Neural progenitor cell (in vitro differentiated cells): ENCODE results near the gene GSK3A. TPM values are rescaled to one million over a fixed set of nuclear protein-coding genes. Genes with fewer than 3 reads are reported as not detected.
A peak's percentile ranks its signal among the peaks of the same experiment; 100 is the strongest.

Experiments
- DNase-seq: peaks from one replicate; pipeline ENCODE4 v3.0.0-alpha.2; 2016; ENCODE audit warnings: low spot score
- H2AFZ ChIP-seq: fragments of 200-600 bp; sonication (generic); replicated peaks from 2 replicates; pipeline ENCODE4 v1.6.1; 2016; ENCODE audit warnings: antibody characterized with exemption
- H3F3A ChIP-seq: fragments of 200-600 bp; sonication (generic); 2 replicates; pipeline ENCODE4 v1.6.1; 2016; ENCODE audit warnings: antibody characterized with exemption, low read depth
- H3K27ac ChIP-seq: fragments of 200-600 bp; sonication (generic); 2 replicates; pipeline ENCODE4 v1.5.1; 2016; ENCODE audit warnings: mild to moderate bottlenecking
- H3K27me3 ChIP-seq: fragments of 200-600 bp; sonication (generic); 2 replicates; pipeline ENCODE4 v1.6.1; 2016; ENCODE audit warnings: mild to moderate bottlenecking, moderate library complexity
- H3K36me3 ChIP-seq: fragments of 200-600 bp; sonication (generic); 2 replicates; pipeline ENCODE4 v1.5.1; 2016
- H3K4me1 ChIP-seq: fragments of 200-600 bp; sonication (generic); 2 replicates; pipeline ENCODE4 v1.6.1; 2016; ENCODE audit warnings: mixed run types
- H3K4me2 ChIP-seq: fragments of 200-600 bp; sonication (generic); 2 replicates; pipeline ENCODE4 v1.6.1; 2016
- H3K4me3 ChIP-seq: fragments of 200-600 bp; sonication (generic); 2 replicates; pipeline ENCODE4 v1.5.1; 2016
- H3K79me2 ChIP-seq: fragments of 200-600 bp; sonication (generic); 2 replicates; pipeline ENCODE4 v1.6.1; 2016; ENCODE audit warnings: low read depth
- H3K9ac ChIP-seq: fragments of 200-600 bp; sonication (generic); 2 replicates; pipeline ENCODE4 v1.6.1; 2016
- H3K9me3 ChIP-seq: fragments of 200-600 bp; sonication (generic); 2 replicates; pipeline ENCODE4 v1.5.1; 2016; ENCODE audit warnings: low read depth
- H4K20me1 ChIP-seq: fragments of 200-600 bp; sonication (generic); 2 replicates; pipeline ENCODE4 v1.6.1; 2016; ENCODE audit warnings: low read depth
- H3K27ac Mint-ChIP-seq: 3 replicates; pipeline ENCODE4 v1.8.0; 2021; ENCODE audit warnings: mixed read lengths
- H3K27me3 Mint-ChIP-seq: 2 replicates; pipeline ENCODE4 v1.8.0; 2022; ENCODE audit warnings: low read depth, mild to moderate bottlenecking, inconsistent platforms, moderate library complexity, mixed read lengths; ENCODE audit not compliant: insufficient read depth
- H3K36me3 Mint-ChIP-seq: 3 replicates; pipeline ENCODE4 v1.8.0; 2021; ENCODE audit warnings: mixed read lengths
- H3K4me1 Mint-ChIP-seq: 3 replicates; pipeline ENCODE4 v1.8.0; 2021; ENCODE audit warnings: mixed read lengths
- H3K4me3 Mint-ChIP-seq: 3 replicates; pipeline ENCODE4 v1.8.0; 2021; ENCODE audit warnings: mild to moderate bottlenecking, moderate library complexity, mixed read lengths
- H3K9me3 Mint-ChIP-seq: 3 replicates; pipeline ENCODE4 v1.8.0; 2020; ENCODE audit warnings: mixed read lengths
- EZH2 ChIP-seq: fragments of 200-600 bp; sonication (generic); IDR thresholded peaks from 2 replicates; pipeline ENCODE4 v1.6.1; 2017; ENCODE audit warnings: antibody characterized with exemption, mild to moderate bottlenecking, moderate library complexity
- EZH2phosphoT487 ChIP-seq: fragments of 200-600 bp; sonication (generic); IDR thresholded peaks from 2 replicates; pipeline ENCODE4 v1.6.1; 2017; ENCODE audit warnings: antibody characterized with exemption
- total RNA-seq: library from RNA; depleted of rRNA; stranded (reverse); fragments of >200 nt; gene quantifications from 2 replicates; pipeline ENCODE4 v1.2.3, GENCODE V29; 2015; ENCODE audit warnings: low replicate concordance
- TF ChIP-seq, protein P1 (sequence below): fragments of 200-600 bp; sonication (generic); IDR thresholded peaks from 2 replicates; pipeline ENCODE4 v1.5.1; 2017; ENCODE audit warnings: antibody characterized with exemption, mild to moderate bottlenecking

Gene GSK3A
- total RNA-seq, 1 donor from 2014 or later = 22.5 TPM

DNA sequence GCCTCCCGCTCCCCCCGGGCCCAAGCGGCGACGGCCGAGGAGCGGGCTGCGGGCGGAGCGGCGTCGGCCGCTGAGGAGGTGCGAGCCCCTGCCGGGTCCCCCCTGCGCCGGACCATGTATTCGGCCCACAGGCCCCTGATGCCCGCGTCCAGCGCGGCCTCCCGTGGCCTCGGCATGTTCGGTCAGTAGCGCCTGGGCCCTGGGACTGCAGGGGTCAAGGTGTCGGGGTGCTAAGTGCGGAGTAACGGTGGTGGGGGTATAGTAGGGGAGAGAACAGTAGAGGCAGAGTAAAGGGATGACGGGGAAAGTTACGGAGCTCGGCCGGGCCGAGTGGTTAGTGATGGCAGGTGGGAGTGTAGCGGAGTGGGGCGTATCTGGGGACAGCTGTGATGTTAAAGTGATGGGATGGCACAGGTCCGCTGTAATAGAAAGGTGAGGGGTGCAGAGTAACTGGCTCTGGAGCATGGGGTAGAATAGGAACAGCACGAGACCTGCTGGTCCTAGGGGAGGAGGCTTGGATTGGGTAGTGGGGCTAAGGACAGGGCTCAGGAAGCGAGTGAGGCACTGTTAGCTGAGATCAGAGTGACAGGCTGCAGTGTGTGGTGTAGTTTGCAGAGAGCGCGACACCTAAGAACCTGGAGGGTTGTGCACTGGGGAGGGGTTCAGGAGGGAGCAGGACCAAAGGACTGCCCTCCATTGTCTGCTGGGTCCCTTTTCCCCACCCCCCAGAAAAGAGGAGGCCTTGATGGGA lies 42.4 kb upstream of the GSK3A start:
- TF ChIP-seq, protein P1, sequence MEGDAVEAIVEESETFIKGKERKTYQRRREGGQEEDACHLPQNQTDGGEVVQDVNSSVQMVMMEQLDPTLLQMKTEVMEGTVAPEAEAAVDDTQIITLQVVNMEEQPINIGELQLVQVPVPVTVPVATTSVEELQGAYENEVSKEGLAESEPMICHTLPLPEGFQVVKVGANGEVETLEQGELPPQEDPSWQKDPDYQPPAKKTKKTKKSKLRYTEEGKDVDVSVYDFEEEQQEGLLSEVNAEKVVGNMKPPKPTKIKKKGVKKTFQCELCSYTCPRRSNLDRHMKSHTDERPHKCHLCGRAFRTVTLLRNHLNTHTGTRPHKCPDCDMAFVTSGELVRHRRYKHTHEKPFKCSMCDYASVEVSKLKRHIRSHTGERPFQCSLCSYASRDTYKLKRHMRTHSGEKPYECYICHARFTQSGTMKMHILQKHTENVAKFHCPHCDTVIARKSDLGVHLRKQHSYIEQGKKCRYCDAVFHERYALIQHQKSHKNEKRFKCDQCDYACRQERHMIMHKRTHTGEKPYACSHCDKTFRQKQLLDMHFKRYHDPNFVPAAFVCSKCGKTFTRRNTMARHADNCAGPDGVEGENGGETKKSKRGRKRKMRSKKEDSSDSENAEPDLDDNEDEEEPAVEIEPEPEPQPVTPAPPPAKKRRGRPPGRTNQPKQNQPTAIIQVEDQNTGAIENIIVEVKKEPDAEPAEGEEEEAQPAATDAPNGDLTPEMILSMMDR = no peak
- no peak for TF ChIP-seq EZH2
- TF ChIP-seq EZH2phosphoT487 = no peak
- no peak overlapping the region for H2AFZ ChIP-seq
- peaks cover 47% of the 10 kb centered on the region for H4K20me1 ChIP-seq
- peak overlapping the region; percentile 90 for H3K4me3 ChIP-seq
- no peak overlapping the region for H3K27ac ChIP-seq
- no peaks in the 10 kb centered on the region for H3K9me3 ChIP-seq
- Mint-ChIP-seq H3K4me3 (peak overlapping the region; percentile 95), H3K36me3 (peaks cover 7% of the 10 kb centered on the region), H3K27ac (peak overlapping the region; percentile 85), H3K9me3 (no peaks in the 10 kb centered on the region), H3K4me1 (peaks cover 31% of the 10 kb centered on the region), H3K27me3 (peaks cover 11% of the 10 kb centered on the region)
- H3K4me1 ChIP-seq = peaks cover 36% of the 10 kb centered on the region
- H3K79me2 ChIP-seq = peaks cover 26% of the 10 kb centered on the region
- peaks cover 44% of the 10 kb centered on the region for H3F3A ChIP-seq
- DNase-seq = peak; percentile 56
- peak overlapping the region; percentile 99 for H3K4me2 ChIP-seq
- no peaks in the 10 kb centered on the region for H3K36me3 ChIP-seq
- no peaks in the 10 kb centered on the region for H3K27me3 ChIP-seq
- H3K9ac ChIP-seq = peak overlapping the region; percentile 15

- Histone ChIP-seq H3K27ac (peak overlapping the region; percentile 89), H3K27me3 (no peaks in the 10 kb centered on the region), H3K4me2 (no peak overlapping the region), H4K20me1 (peaks cover 46% of the 10 kb centered on the region), H3K4me3 (peak overlapping the region; percentile 50), H3K9ac (no peak overlapping the region), H3K36me3 (no peaks in the 10 kb centered on the region), H3K79me2 (peaks cover 32% of the 10 kb centered on the region), H3K4me1 (peaks cover 42% of the 10 kb centered on the region), H3F3A (peaks cover 50% of the 10 kb centered on the region), H2AFZ (no peak overlapping the region), H3K9me3 (no peaks in the 10 kb centered on the region)
- TF ChIP-seq, protein P1 = no peak
- TF ChIP-seq EZH2 (no peak), EZH2phosphoT487 (no peak)
- no peak overlapping the region for H3K27ac Mint-ChIP-seq
- no peaks in the 10 kb centered on the region for H3K9me3 Mint-ChIP-seq
- peaks cover 5% of the 10 kb centered on the region for H3K36me3 Mint-ChIP-seq
- H3K4me3 Mint-ChIP-seq = no peak overlapping the region
- peaks cover 14% of the 10 kb centered on the region for H3K27me3 Mint-ChIP-seq
- H3K4me1 Mint-ChIP-seq = peaks cover 37% of the 10 kb centered on the region
- DNase-seq = peak; percentile 88
These were observed 41.7 kb upstream of the GSK3A start for GRCh38 chr19:42284066-42284501.

DNA sequence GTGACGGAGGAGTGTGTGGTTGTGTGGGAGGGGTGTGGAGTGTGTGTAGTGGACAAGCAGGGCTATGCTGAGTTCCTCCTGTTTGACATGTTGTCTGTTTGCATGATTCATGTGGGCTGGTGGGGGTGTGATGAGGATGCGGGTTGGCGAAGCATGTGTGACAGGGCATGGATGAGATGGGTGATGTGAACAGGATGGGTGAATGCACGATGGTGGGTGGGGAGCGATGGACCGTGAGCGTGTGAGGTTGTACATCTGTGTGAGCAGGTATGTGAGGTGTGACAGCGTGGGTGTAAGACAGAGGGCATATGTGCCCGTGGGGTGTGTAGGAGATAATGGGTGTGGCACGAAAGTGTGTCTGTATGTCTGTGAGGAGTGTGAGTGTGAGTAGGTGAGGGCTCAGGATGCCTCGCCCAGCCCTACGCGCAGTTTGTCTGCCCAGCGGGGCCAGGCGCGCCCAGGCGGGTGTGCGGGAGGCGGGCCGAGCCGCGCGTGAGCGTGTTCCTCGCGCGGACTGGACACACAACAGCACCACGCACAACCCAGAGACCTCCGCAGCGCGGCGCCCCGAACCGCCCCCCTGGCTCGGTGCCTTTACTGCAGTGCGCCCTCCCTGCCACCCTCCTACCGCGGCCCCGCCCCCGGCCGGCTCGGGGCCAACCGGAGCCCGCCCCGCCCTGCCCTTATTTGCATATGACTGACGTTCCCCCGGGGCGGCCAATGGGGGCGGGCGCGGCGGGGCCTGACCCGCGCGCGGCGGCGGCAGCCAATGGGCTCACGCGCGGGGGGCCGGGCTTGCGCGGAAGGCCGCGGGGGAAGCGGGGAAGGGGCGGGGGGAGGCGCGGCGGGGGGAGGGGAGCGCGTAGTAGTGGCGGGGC lies 41.0 kb upstream of the GSK3A start:
- Histone ChIP-seq H2AFZ (no peak overlapping the region), H3K4me1 (peaks cover 47% of the 10 kb centered on the region), H3K27ac (peak overlapping the region; percentile 89), H3K27me3 (no peaks in the 10 kb centered on the region), H3K9me3 (no peaks in the 10 kb centered on the region), H3K79me2 (peaks cover 35% of the 10 kb centered on the region), H3K36me3 (no peaks in the 10 kb centered on the region), H4K20me1 (peaks cover 40% of the 10 kb centered on the region), H3K4me3 (peak overlapping the region; percentile 50), H3F3A (peaks cover 56% of the 10 kb centered on the region), H3K9ac (no peak overlapping the region), H3K4me2 (peak overlapping the region; percentile 87)
- no peaks in the 10 kb centered on the region for H3K9me3 Mint-ChIP-seq
- H3K4me1 Mint-ChIP-seq = peaks cover 44% of the 10 kb centered on the region
- no peak overlapping the region for H3K27ac Mint-ChIP-seq
- peaks cover 15% of the 10 kb centered on the region for H3K27me3 Mint-ChIP-seq
- peaks cover 5% of the 10 kb centered on the region for H3K36me3 Mint-ChIP-seq
- DNase-seq = peak; percentile 98
- TF ChIP-seq EZH2phosphoT487 = no peak
- no peak for TF ChIP-seq EZH2
- TF ChIP-seq, protein P1 = no peak
- no peak overlapping the region for H3K4me3 Mint-ChIP-seq
